ENCODE data around the gene FGF5. TPM values are rescaled to one million over a fixed set of nuclear protein-coding genes. Genes with fewer than 3 reads are reported as not detected.
"Not testable (repeated sequence)": the region's sequence is repeated elsewhere in the genome, so short reads cannot be mapped to it uniquely, and the experiment has no call there.

FGF5 gene
- total RNA-seq, 1 donor from 2014 or later = 3.2 TPM

GRCh38 chr4:80294206-80294605, 27.7 kb downstream of the FGF5 start:
- no peak for DNase-seq (ENCODE audit: low read depth)

- no peak for DNase-seq (ENCODE audit: low read depth)
Measured at GRCh38 chr4:80295336-80295735, 28.9 kb downstream of the FGF5 start.

- no peak for DNase-seq (ENCODE audit: low read depth)
Measured at GRCh38 chr4:80295826-80296225, 29.4 kb downstream of the FGF5 start.

GRCh38 chr4:80301884-80302283, 35.4 kb downstream of the FGF5 start:
- no peak for DNase-seq (ENCODE audit: low read depth)

- DNase-seq (ENCODE audit: low read depth) = no peak
Measured at GRCh38 chr4:80302616-80303223, 36.3 kb downstream of the FGF5 start.

GRCh38 chr4:80305466-80305865, 39.0 kb downstream of the FGF5 start:
- DNase-seq (ENCODE audit: low read depth) = peak; percentile 39

GRCh38 chr4:80306260-80306659, 39.8 kb downstream of the FGF5 start:
- no peak for DNase-seq (ENCODE audit: low read depth)

- DNase-seq (ENCODE audit: low read depth) = no peak
Measured at GRCh38 chr4:80307183-80307735, 40.8 kb downstream of the FGF5 start.

- DNase-seq (ENCODE audit: low read depth) = no peak
Measured at GRCh38 chr4:80307774-80308465, 41.5 kb downstream of the FGF5 start.

GRCh38 chr4:80308466-80308822, 42.0 kb downstream of the FGF5 start:
- DNase-seq (ENCODE audit: low read depth) = no peak

- peak; percentile 69 for DNase-seq (ENCODE audit: low read depth)
Measured at GRCh38 chr4:80309294-80310004, 43.0 kb downstream of the FGF5 start.

- no peak for DNase-seq (ENCODE audit: low read depth)
Measured at GRCh38 chr4:80311130-80311529, 44.7 kb downstream of the FGF5 start.

- no peak for DNase-seq (ENCODE audit: low read depth)
Measured at GRCh38 chr4:80312124-80312523, 45.7 kb downstream of the FGF5 start.

GRCh38 chr4:80313627-80314026, 47.2 kb downstream of the FGF5 start:
- DNase-seq (ENCODE audit: low read depth) = no peak

- DNase-seq (ENCODE audit: low read depth) = not testable (repeated sequence)
Measured at GRCh38 chr4:80315848-80316247, 49.4 kb downstream of the FGF5 start.

- no peak for DNase-seq (ENCODE audit: low read depth)
Measured at GRCh38 chr4:80321341-80321740, 54.9 kb downstream of the FGF5 start.

GRCh38 chr4:80321776-80322175, 55.3 kb downstream of the FGF5 start:
- no peak for DNase-seq (ENCODE audit: low read depth)

GRCh38 chr4:80322716-80323115, 56.3 kb downstream of the FGF5 start:
- DNase-seq (ENCODE audit: low read depth) = peak; percentile 47

GRCh38 chr4:80324171-80324570, 57.7 kb downstream of the FGF5 start:
- DNase-seq (ENCODE audit: low read depth) = no peak

GRCh38 chr4:80331693-80332092, 65.2 kb downstream of the FGF5 start:
- DNase-seq (ENCODE audit: low read depth) = no peak

GRCh38 chr4:80333121-80333520, 66.7 kb downstream of the FGF5 start:
- peak; percentile 14 for DNase-seq (ENCODE audit: low read depth)

- no peak for DNase-seq (ENCODE audit: low read depth)
Measured at GRCh38 chr4:80334568-80334967, 68.1 kb downstream of the FGF5 start.
